ENCODE measurements around the gene GSTO2. TPM values are rescaled to one million over a fixed set of nuclear protein-coding genes. Genes with fewer than 3 reads are reported as not detected.
A peak's percentile ranks its signal among the peaks of the same experiment; 100 is the strongest.

Gene GSTO2
- total and polyA plus RNA-seq, 11 donors: 0.46 to 1.9 (median 0.88) TPM

DNA sequence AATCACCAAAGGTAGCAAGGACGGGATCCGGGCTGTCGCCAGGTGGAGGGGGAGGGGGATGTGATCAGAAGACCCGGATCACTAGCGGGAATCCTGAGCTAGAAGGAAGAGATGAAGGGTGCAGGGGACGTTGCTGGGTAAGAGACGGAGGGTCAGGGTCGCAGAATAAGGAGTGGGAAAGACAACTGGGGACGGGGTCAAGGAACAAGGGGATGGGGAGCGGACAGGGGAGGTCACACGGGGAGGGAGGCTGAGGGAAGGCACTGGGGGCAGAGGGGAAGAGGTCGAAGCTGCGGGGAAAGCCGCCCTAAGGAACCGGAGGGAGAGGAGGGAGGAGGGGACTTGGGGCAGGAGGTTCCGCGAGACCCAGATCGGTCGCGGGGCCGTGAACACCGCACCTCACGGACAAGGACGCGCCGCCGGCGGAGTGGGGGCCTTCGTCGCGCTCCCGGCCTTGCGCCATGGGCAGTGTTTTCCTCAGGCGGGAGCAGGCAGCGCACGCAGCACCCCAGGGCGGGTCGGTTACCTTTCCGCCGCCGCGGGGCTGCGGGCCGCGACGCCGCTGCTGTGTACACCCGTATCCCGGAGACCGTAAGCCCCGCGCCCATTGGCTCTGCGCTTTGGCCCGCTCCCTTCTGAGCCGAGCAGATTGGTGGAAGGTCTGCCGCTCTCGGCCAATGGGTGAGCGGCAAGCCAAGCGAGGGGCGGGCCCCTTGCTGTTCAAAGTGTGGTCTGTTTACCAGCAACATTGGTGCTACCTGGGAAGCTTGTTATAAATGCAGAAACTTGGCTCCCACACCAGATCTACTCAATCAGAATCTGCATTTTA is 37.0 kb upstream of the GSTO2 start, which contains the start of gene CFAP43:
Gene CFAP43 (minus strand): TSS at position 581 of the 829 bp plus-strand sequence. CDS start 118 bp downstream, at position 463.
- intact Hi-C loops (cut with DNase I): loop anchor here in 3 of 10 donors (1.0 to 5.0 kb wide), 3 partner anchors 22 to 110 kb away; partner anchors contain the start of genes GSTO1 (in 2 of the 3) and SFR1 (in 1 of the 3)

DNA sequence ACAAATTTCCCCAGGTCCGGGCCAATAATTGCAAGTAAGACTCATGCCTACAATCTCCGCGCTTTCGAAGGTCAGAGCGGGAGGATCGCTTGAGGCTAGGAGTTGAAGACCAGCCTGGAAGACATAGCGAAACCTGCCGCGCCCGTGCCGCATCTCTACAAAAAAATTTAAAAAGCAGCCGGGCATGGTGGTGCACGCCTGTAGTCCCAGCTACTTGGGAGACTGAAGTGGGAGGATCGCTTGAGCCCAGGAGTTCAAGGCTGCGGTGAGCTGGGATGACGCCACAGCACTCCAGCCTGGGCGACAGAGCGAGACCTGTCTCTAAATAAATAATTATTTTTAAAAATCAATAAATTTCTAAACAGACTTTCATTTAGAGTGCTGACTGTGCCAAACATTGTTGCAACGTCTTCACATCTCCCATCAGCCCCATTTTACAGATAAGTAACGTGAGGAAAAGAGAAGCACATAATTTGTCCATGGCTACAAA is 36.3 kb upstream of the GSTO2 start:
- DNase-seq (peak in 1 of 5 donors; percentile 25), ATAC-seq (peak; percentile 7 to 40 (median 21))
- H3K27ac ChIP-seq: no peak overlapping the region
- H3K4me1 ChIP-seq: peaks cover 0 to 11% (median 5%) of the 10 kb centered on the region in 12 donors
- WGBS, 4 donors: 15 to 18% (median 16%) methylated on average over 20 of the region's 20 CpGs
- peak overlapping the region; percentile 61 to 93 (median 84) for H3K4me3 ChIP-seq
- intact Hi-C loops (cut with DNase I): loop anchor here in 4 of 10 donors (1.0 to 5.0 kb wide), 4 partner anchors 21 to 110 kb away; partner anchors contain the start of genes GSTO1 (in 2 of the 4) and SFR1 (in 1 of the 4)
- H3K9me3 ChIP-seq: peaks cover 0 to 9% (median 0%) of the 10 kb centered on the region in 12 donors
- peaks cover 0 to 7% (median 0%) of the 10 kb centered on the region in 9 donors for H3K27me3 ChIP-seq
- no peak for TF ChIP-seq POLR2A (IDR thresholded peaks at IDR 0.05)
- TF ChIP-seq, protein P1, sequence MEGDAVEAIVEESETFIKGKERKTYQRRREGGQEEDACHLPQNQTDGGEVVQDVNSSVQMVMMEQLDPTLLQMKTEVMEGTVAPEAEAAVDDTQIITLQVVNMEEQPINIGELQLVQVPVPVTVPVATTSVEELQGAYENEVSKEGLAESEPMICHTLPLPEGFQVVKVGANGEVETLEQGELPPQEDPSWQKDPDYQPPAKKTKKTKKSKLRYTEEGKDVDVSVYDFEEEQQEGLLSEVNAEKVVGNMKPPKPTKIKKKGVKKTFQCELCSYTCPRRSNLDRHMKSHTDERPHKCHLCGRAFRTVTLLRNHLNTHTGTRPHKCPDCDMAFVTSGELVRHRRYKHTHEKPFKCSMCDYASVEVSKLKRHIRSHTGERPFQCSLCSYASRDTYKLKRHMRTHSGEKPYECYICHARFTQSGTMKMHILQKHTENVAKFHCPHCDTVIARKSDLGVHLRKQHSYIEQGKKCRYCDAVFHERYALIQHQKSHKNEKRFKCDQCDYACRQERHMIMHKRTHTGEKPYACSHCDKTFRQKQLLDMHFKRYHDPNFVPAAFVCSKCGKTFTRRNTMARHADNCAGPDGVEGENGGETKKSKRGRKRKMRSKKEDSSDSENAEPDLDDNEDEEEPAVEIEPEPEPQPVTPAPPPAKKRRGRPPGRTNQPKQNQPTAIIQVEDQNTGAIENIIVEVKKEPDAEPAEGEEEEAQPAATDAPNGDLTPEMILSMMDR (IDR thresholded peaks at IDR 0.05): no peak
- H3K36me3 ChIP-seq: no peaks in the 10 kb centered on the region

More for the DNA sequence above, 37.0 kb upstream of the GSTO2 start, which contains the start of gene CFAP43:
- Histone ChIP-seq H3K27me3 (peaks cover 0 to 7% (median 0%) of the 10 kb centered on the region in 9 donors), H3K4me3 (peak within 1 kb of the TSS; percentile 61 to 93 (median 84)), H3K9me3 (peaks cover 0 to 9% (median 0%) of the 10 kb centered on the region in 12 donors), H3K27ac (peak within 1 kb of the TSS in 3 of 12 donors; percentile 10 to 64 (median 47)), H3K4me1 (peaks cover 0 to 11% (median 5%) of the 10 kb centered on the region in 12 donors), H3K36me3 (no peaks in the 10 kb centered on the region)
- ATAC-seq: peak; percentile 100
- DNase-seq: peak; percentile 98 to 100 (median 98)
- TF ChIP-seq, protein P1 (IDR thresholded peaks at IDR 0.05): no peak
- peak in 1 of 2 donors; percentile 28 for TF ChIP-seq POLR2A (IDR thresholded peaks at IDR 0.05)
- 1% methylated on average over 48 to 60 of the region's 60 CpGs for WGBS, 4 donors

DNA sequence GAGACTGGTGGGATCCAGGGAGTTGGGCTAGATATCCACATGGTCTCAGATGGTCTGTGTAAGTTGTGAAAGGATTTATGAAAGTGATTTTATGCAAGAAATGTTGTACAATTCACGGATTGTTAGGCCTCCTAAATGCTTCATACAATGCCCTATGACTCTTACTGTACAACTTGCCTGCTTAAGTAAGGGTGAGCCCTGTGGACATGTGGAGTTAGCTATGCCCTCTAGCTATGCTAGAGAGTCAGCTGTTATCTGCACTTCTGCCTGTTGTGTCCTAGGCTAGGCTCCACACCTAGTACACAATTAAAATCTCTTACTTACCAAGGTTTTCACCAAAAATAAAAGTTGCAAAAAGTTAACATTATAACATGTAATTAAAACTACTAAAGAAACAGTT is 35.2 kb upstream of the GSTO2 start:
- Histone ChIP-seq H3K27ac (no peak overlapping the region), H3K36me3 (no peaks in the 10 kb centered on the region), H3K4me1 (peaks cover 0 to 11% (median 5%) of the 10 kb centered on the region in 12 donors), H3K27me3 (peaks cover 0 to 7% (median 0%) of the 10 kb centered on the region in 9 donors), H3K4me3 (no peak overlapping the region), H3K9me3 (peaks cover 0 to 9% (median 0%) of the 10 kb centered on the region in 12 donors)
- no peak for TF ChIP-seq POLR2A (IDR thresholded peaks at IDR 0.05)
- TF ChIP-seq, protein P1 (IDR thresholded peaks at IDR 0.05): no peak
- 68 to 89% (median 86%) methylated on average over 1 of the region's 1 CpG for WGBS, 4 donors
- intact Hi-C loops (cut with DNase I): loop anchor here in 3 of 10 donors (1.0 to 5.0 kb wide), 3 partner anchors 19 to 112 kb away; partner anchors contain the start of genes GSTO1 (in 1 of the 3) and SFR1 (in 1 of the 3)
- no peak for ATAC-seq
- DNase-seq: no peak
